ENCODE results near the gene SOX10.
A peak's percentile ranks its signal among the peaks of the same experiment; 100 is the strongest.

SOX10 gene

DNA sequence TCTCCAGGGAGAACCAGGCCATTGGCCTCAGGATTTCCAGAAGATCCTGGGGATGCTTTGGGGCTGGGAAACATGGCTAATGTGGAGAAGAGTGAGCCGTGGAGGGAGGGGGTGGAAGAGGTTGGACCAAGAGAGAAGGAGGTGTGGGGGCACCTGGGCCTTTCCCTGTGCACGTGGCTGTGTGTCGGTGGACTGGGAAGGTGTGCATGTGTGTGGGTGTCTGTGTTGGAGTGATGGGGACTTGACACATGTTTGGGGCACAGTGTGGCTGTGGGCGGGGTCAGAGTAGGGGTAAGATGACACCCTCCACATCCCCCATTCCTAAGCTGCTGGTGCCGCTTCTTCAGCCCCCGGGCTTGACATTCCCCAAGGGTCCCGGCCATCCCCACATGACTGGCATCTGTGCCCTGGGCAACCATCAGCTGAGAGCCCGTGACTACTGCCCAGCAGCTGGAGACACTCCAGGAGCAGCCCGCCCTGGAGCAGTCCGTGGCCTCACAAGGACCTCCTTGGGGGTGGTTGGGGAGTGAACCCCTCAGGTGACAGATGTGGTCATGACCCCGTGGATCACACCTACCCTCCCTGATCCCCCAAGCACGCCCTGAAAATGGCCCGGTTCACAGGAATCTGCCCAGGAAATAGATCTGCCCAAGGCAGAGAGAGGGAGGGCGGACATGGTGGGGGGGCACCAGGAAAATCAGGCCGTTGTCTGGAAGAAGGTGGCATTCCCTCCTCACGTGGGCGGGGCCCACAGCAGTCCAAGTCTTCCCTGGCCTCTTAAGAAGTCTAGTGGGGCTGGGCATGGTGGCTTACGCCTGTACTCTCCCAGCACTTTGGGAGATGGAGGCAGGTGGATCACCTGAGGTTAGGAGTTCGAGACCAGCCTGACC, 34.8 kb upstream of the SOX10 start:
- ATAC-seq, result peak; percentile 8
- Mint-ChIP-seq H3K4me3 (no peak overlapping the region), H3K9me3 (no peaks in the 10 kb centered on the region), H3K4me1 (peaks cover 5% of the 10 kb centered on the region), H3K36me3 (no peaks in the 10 kb centered on the region), H3K27me3 (no peaks in the 10 kb centered on the region), H3K27ac (no peak overlapping the region)

DNA sequence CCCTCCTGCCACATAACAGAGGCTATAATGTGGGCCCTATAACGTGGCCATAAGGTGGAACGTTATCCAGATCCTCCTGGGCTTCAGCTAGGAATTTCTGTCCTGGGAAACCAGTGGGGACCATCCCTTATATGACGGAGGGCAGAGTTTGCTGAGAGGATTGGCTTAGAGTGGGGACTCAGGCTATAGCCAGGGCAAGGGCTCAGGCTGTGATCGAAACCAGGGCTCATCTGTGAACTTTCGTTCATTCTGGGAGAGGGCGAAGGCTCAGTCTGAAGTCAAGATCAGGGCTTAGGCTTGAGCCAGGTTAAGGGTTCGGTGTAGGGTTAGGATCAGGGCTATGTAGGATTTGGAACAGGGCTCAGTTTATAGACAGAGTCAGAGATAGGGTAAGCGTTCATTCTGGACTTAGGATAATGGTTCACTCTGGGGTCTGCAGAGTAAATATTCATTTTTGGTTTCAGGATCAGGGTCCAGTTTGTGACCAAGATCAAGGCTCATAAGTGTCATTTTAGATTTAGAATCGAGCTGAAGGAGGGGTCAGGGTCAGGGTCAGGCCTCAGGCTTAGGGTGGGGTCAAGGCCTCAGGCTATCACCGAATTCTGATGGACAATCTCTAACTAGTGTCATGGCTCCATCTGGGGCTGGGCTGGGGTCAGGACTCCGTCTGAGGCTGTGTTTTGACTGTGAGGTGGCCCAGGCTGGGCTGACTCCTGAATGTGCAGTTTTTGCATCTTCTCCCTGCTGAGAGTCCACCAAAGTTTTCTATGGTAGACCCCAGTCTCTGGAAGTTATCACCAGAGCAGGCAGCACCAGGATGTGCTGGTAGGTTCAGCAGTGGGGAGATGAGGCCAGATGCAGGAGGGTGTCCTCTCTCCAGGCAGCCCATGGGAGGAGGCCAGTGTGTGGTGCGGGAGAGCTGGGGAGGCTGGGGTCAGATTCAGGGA, 33.9 kb upstream of the SOX10 start:
- Mint-ChIP-seq H3K9me3 (no peaks in the 10 kb centered on the region), H3K27ac (no peak overlapping the region), H3K4me3 (no peak overlapping the region), H3K27me3 (no peaks in the 10 kb centered on the region), H3K4me1 (peaks cover 5% of the 10 kb centered on the region), H3K36me3 (no peaks in the 10 kb centered on the region)
- ATAC-seq, result no peak

DNA sequence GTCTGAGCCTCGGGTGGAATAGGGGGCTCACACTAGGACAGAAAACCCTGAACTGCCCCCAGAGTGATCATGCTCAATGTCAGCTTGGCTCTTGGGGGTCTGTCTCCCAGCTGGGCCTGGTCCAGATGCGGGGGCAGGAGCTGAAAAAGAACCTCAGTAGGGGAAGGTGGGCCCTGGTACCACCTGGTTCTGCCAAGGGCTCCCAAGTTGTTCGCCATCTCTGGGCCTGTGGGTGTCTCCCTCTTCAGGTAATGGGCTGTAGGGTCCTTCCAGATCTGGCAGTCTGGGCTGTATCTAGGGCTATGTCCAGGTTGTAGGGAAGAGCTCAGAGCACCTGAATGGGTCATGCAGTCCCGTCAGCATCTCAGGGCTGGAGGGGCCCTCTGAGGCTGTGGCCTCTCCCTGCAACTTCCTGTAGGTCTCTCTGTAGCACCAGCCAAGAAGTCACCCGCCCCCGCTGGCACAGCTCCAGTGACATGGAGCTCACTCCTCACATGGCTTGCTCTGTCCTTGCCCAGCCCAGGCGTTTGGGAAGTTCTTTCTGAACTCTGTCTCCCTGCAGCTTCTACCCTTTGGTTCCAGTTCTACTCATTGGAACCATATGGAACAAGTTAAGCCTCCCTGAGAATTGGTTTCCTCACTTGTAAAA, 33.0 kb upstream of the SOX10 start:
- H3K9me3 Mint-ChIP-seq, result no peaks in the 10 kb centered on the region
- no peak overlapping the region for H3K4me3 Mint-ChIP-seq
- no peak for ATAC-seq
- peaks cover 5% of the 10 kb centered on the region for H3K4me1 Mint-ChIP-seq
- no peak overlapping the region for H3K27ac Mint-ChIP-seq
- H3K36me3 Mint-ChIP-seq, result no peaks in the 10 kb centered on the region
- H3K27me3 Mint-ChIP-seq, result no peaks in the 10 kb centered on the region

DNA sequence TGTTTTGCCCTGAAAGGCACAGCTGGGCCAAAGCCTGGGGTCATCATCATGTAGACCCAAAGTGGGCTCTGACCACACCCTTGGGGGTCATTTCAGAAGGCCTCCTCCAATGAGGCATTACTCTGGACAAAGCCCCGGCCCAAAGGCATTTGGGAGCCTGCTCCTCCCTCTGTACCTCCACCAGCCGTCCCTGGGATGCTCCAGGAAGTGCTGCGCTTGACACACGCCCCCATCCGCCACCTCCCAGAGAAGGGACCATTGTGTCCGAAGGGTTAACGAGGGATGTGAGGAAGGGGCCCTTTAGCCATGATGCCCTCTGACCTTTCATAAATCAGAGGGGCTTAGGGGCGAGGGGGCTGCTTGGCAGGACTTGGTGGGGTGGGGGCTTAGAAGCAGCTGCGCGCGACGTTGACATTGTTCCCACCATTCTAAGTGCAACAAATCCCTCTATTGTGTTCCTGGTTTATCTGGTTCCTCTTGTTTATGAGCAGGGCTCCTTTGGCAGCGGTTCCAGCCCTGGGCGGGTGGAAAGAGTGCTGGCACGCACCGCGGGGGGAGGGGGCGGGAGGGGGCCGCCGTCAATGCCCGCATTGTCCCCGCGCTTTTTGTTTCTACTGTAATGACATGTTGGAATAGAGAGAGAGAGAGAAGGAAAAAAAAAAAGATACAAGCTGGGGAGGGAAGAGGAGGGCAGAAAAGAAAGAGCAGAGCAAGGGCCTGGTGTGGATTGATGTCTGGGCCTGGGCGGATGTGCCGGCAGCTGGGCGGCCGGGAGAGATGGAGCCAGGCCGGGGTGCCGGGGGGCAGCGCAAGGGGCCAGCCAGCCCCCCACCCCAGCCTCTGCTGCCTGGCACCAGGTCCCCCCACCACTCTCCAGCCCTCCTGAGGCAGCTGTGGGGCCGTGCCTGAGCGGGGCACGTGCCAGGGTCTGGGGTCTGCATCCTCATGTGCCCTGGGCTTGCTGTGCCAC, 32.1 kb upstream of the SOX10 start:
- Mint-ChIP-seq H3K27ac (no peak overlapping the region), H3K27me3 (no peaks in the 10 kb centered on the region), H3K4me1 (peaks cover 5% of the 10 kb centered on the region), H3K9me3 (no peaks in the 10 kb centered on the region), H3K36me3 (no peaks in the 10 kb centered on the region), H3K4me3 (no peak overlapping the region)
- ATAC-seq, result no peak

DNA sequence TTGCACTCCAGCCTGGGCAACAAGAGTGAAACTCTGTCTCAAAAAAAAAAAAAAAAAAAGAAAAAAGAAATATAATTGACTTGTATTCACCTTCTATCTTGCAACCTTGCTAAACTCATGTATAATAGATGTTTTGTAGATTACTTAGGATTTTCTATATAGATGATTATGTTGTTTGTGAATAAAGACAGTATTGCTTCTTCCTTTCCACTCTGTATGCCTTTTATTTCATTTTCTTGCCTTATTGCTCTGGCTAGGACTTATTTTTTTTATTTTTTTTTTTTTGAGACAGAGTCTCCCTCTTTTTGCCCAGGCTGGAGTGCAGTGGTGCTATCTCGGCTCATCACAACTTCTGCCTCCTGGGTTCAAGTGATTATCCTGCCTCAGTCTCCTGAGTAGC, 29.7 kb upstream of the SOX10 start:
- Mint-ChIP-seq H3K27ac (no peak overlapping the region), H3K9me3 (no peaks in the 10 kb centered on the region), H3K4me3 (no peak overlapping the region), H3K4me1 (peaks cover 6% of the 10 kb centered on the region), H3K27me3 (no peaks in the 10 kb centered on the region), H3K36me3 (no peaks in the 10 kb centered on the region)
- no peak for ATAC-seq

DNA sequence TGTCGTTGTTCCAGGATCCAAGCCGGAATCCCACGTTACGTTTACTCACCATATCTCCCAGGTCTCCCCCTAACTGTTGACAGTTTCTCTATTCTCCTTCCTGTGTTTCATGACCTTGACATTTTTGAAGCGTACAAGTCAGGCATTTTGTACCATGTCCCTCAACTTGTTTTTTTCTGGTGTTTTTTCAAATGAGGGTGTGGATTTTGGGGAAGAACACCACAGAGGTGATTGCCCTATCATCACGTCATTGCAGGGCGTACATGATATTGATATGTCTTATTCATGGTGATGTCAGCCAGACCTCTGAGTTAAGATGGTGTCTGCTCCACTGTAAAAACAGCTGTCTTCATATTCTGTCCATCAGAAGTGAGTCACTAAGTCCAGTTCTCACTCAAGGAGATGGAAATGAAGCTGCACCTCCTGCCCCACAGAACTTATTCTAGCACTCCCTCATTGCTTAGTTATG, 28.3 kb upstream of the SOX10 start:
- Mint-ChIP-seq H3K27me3 (no peaks in the 10 kb centered on the region), H3K4me3 (no peak overlapping the region), H3K9me3 (no peaks in the 10 kb centered on the region), H3K4me1 (peaks cover 6% of the 10 kb centered on the region), H3K27ac (no peak overlapping the region), H3K36me3 (no peaks in the 10 kb centered on the region)
- ATAC-seq, result no peak

DNA sequence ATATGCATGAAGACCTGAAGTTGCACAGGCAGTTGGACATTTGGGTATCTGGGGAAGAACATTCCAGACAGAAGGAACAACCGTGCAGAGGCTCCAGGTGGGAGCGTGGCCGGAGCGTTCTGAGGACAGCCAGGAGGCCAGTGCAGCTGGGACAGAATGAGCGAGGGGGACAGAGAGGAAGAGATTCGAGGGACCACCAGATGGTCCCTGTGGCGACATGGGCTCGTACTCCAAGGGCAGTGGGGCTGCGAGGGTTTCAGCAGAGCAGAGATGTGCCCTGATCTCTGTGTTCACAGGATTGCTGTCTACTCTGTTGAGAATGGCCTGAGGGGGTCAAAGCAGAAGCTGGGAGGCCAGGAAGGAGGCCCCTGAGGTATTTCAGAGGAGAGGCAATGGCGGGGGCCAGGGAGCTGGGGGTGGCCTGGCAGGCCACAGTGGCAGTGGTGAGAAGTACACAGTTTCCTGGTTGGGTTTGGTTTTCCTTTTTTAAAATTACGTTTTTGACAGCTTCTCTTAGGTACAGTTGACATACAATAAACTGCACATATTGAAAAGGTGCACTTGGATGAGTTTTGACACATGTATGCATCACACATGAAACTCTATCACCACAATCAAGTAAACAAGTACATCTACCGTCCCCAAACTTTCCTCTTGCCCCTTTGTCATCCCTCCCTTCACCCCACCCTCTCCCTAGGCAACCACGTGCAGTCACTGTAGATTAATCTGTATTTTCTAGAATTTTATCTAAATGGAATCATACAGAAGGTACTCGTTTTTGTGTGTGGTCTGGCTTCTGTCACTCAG, 24.8 kb upstream of the SOX10 start:
- Mint-ChIP-seq H3K9me3 (no peaks in the 10 kb centered on the region), H3K27me3 (no peaks in the 10 kb centered on the region), H3K27ac (no peak overlapping the region), H3K4me3 (no peak overlapping the region), H3K36me3 (no peaks in the 10 kb centered on the region), H3K4me1 (peaks cover 6% of the 10 kb centered on the region)
- no peak for ATAC-seq

DNA sequence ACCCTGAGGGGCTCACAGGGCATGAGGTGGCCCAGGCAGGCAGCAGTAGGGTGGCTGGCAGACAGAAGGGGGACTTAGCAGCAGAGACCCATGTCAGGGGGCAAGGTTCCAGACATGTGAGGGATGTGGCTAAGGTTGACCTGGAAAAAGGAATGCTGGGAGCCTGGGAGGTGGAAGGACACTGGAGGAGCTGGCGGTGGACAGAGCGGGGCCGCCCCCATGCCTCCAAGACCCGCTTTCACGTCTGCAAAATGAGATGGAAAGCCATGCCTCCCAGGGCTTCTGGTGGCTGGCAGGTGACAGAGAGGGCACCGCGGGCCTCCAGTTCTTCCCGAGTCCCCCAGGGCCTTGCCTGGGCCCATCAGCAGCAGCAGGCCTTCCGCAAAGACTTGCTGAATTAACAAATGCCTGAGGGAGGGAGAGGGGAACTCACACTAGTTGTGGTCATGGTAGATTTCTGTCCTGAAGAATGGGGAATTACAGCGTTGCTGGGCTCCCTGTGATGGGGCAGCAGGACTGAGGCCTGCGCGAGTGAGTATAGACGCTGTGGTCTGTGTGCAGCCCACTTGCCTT, 23.1 kb upstream of the SOX10 start:
- Mint-ChIP-seq H3K9me3 (no peaks in the 10 kb centered on the region), H3K27me3 (no peaks in the 10 kb centered on the region), H3K4me1 (peaks cover 6% of the 10 kb centered on the region), H3K36me3 (no peaks in the 10 kb centered on the region), H3K4me3 (no peak overlapping the region), H3K27ac (no peak overlapping the region)
- ATAC-seq, result no peak

DNA sequence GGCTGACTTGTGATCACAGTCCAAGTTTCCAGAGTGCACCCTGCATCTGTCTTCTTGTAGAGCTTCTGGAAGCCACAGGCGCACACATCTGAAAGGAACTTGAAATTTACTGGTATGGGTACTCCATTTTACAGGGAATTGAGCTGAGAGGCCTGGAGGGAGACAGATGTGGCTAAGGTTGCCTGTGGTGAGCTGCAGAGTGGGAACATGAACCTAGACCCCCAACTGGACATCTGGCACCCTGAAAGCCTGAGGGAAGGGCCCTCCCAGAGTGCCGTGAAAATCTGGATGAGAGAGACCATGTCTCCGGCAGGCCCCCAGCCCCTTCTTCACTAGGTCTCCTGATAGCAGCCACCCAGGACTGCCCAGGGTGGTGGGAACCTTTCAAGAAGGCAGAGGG, 22.6 kb upstream of the SOX10 start:
- Mint-ChIP-seq H3K36me3 (no peaks in the 10 kb centered on the region), H3K27me3 (no peaks in the 10 kb centered on the region), H3K9me3 (no peaks in the 10 kb centered on the region), H3K27ac (no peak overlapping the region), H3K4me3 (no peak overlapping the region), H3K4me1 (peaks cover 6% of the 10 kb centered on the region)
- ATAC-seq, result no peak

DNA sequence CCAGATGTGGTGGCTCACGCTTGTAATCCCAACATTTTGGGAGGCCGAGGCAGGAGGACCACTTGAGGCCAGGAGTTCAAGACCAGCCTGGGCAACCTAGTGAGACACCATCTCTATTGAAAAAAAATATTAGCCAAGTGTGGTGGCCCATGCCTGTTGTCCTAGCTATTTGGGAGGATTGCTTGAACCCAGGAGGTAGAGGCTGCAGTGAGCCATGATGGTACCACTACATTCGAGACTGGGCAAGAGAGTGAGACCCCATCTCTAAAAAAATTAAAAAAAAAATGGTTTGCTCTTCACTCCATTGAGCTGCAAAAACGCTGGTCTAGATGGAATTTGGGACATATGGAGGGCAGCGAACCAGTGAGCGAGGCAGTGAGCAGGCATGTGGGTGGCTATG, 21.6 kb upstream of the SOX10 start:
- H3K4me3 Mint-ChIP-seq, result no peak overlapping the region
- H3K27ac Mint-ChIP-seq, result no peak overlapping the region
- no peaks in the 10 kb centered on the region for H3K9me3 Mint-ChIP-seq
- H3K4me1 Mint-ChIP-seq, result peaks cover 6% of the 10 kb centered on the region
- no peak for ATAC-seq
- no peaks in the 10 kb centered on the region for H3K36me3 Mint-ChIP-seq
- H3K27me3 Mint-ChIP-seq, result no peaks in the 10 kb centered on the region

DNA sequence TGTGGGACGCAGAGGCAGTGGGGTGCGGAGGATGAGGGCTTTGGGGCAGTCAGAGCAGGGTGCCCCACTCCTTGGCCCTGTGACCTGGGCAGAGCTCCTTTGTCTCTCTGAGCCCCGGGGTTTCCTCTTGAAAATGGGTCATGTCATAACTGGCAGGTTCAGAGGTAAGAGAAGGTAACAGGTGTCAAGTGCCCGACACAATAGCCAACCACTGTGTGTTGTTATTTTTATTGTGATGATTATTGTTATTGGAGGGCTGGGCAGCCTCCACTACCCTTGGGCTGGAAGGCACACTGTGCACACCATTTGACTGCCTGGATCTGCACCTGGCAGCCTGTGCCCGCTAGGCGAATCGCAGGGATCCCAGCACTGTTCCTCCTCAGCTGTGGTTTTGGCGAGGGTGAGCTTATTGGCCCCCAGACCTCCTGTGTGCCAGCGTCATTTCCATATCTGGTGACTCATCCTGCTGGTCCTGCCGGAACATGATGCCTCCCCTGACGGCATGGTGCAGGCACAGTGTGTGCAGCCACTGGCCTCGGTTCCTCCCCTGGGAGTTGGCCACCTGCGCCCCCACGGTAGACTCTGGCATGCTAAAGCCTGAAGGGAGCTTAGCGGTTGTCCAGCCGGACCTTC, 15.4 kb upstream of the SOX10 start:
- Mint-ChIP-seq H3K4me1 (peaks cover 30% of the 10 kb centered on the region), H3K27ac (no peak overlapping the region), H3K9me3 (no peaks in the 10 kb centered on the region), H3K4me3 (no peak overlapping the region), H3K36me3 (no peaks in the 10 kb centered on the region), H3K27me3 (peaks cover 12% of the 10 kb centered on the region)
- no peak for ATAC-seq

DNA sequence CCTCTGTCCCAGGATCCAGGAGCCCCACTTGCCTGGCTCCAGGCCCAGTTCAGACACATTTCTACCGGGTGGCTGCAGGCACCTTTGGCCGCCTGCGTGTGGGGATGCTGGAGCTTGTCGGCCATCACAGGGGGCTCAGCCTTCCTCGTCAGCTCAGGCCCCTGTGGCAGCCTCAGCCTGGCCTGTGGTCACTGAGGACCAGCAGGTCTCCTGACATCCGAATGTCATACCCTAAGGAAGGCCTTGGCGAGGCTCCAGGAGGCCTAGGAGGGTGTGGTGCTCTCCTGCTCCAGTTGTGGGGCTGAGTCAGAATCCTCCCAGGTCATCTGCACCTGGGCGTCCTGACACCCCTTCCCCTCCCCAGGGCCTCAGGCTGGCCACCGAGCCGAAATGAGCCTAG, 14.9 kb upstream of the SOX10 start:
- H3K9me3 Mint-ChIP-seq, result no peaks in the 10 kb centered on the region
- peaks cover 30% of the 10 kb centered on the region for H3K4me1 Mint-ChIP-seq
- no peak overlapping the region for H3K27ac Mint-ChIP-seq
- ATAC-seq, result no peak
- peaks cover 12% of the 10 kb centered on the region for H3K27me3 Mint-ChIP-seq
- H3K4me3 Mint-ChIP-seq, result no peak overlapping the region
- H3K36me3 Mint-ChIP-seq, result no peaks in the 10 kb centered on the region

DNA sequence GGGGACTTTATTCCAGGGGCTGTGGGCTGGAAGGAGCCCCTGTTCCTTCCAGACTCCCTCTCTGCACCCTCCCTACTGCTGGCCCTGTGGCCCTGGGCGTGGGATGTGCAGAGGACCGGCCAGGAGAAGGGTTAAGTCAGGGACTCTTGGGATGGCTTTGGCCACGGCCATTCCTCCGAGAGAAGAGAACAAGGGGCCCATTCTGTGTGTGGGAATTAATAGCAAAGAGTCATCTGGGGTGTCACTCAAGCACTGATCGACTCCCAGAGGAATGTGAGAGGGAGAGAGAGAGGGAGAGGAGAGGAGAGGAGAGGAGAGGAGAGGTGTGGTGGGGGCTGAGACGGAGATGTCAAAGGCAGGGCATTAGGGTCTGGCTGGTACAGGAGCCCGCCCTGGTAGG, 14.2 kb upstream of the SOX10 start:
- ATAC-seq, result no peak
- H3K27me3 Mint-ChIP-seq, result peaks cover 12% of the 10 kb centered on the region

More for the DNA sequence above, 14.2 kb upstream of the SOX10 start:
- Mint-ChIP-seq H3K4me3 (no peak overlapping the region), H3K9me3 (no peaks in the 10 kb centered on the region), H3K4me1 (peaks cover 30% of the 10 kb centered on the region), H3K36me3 (no peaks in the 10 kb centered on the region), H3K27ac (no peak overlapping the region)
